NCI-H2196 (cell line): ENCODE measurements around the gene HNRNPA1L2.
"Not testable (repeated sequence)": the region's sequence is repeated elsewhere in the genome, so short reads cannot be mapped to it uniquely, and the experiment has no call there.

ENCODE experiments used
- DNase-seq: peaks from one replicate; lab custom pipeline; 2025; ENCODE audit not compliant: unreplicated experiment; lab: John Stamatoyannopoulos, UW

Gene HNRNPA1L2

GRCh38 chr13:52644108-52644507 lies 1.9 kb downstream of the HNRNPA1L2 start:
- no peak for DNase-seq

DNA sequence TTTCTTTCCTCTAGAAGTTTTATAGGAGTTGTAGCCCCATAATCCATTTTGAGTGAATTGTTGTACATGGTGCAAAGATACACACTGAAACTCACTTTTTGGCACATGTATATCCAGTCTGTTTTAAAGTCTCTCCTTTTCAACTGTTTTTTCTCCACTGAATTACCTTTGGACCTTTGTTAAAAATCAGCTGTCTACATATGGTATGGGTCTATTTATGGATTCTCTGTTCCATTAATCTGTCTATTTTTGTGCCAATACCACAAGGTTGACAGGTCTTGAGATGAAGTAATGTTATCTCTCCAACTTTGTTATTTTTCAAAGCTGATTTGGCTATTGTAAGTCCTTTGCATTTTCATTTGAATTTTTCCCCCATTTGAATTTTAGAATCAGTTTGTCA lies 4.7 kb downstream of the HNRNPA1L2 start:
- DNase-seq = no peak

DNA sequence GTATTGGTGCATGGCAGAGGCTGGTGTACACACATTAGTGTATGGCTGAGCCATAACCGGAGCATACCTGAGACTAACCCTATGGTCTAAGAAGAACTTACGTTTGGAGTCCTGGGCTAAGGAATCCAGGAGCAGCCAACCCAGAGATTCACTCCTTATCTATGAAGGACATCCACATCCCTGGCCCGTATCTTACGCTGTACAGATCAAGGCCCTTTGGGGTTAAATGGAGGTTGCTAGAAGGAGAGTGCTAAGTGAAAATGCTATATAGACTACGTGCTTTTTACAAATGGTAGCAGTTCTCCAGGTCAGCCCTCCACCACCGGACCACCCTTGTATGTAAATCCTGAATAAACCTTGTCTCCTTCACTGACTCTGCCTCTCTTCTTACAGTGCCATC lies 8.5 kb downstream of the HNRNPA1L2 start:
- no peak for DNase-seq

DNA sequence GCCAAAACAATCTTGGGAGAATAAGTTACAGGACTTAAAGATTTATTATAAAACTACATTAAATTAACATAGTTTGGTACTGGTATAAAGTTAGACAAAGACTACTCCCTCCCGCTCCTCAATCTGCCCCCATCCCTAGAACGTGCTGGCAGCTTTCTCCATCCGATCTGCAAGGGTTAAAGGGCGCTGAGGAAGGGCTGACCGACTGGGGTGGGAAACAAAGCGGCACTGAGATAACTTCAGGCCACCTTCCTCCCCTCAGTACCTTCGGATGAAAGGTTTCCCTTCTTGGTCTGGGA lies 9.6 kb downstream of the HNRNPA1L2 start:
- DNase-seq = no peak

- DNase-seq = peak; percentile 88
These were observed 10.2 kb downstream of the HNRNPA1L2 start, which contains the start of gene SUGT1 for GRCh38 chr13:52652196-52652979. SUGT1 (plus strand) TSS chr13:52652836; CDS start chr13:52652921, 85 bp downstream.

GRCh38 chr13:52652980-52653303 lies 10.7 kb downstream of the HNRNPA1L2 start:
- no peak for DNase-seq

GRCh38 chr13:52659340-52659739 lies 17.1 kb downstream of the HNRNPA1L2 start:
- no peak for DNase-seq

GRCh38 chr13:52664272-52664671 lies 22.0 kb downstream of the HNRNPA1L2 start:
- DNase-seq = no peak

DNA sequence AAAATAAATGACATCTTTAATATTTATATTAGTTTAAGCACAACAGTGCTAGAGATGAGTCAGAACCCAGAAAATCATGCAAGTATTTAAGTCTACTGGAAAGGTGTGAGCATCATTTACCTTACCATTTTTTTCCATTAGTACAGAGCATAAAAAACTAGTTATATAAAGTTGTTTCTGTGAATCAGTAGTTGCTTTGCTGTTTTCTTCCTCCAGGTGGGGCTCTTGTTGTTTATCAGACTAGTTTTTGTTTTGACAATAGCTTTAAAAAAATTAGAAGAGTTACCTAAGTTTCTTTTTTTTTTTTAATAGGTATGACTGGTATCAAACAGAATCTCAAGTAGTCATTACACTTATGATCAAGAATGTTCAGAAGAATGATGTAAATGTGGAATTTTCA lies 23.1 kb downstream of the HNRNPA1L2 start:
- peak; percentile 7 for DNase-seq

GRCh38 chr13:52669677-52670076 lies 27.4 kb downstream of the HNRNPA1L2 start:
- no peak for DNase-seq

- DNase-seq = no peak
These were observed 28.5 kb downstream of the HNRNPA1L2 start for GRCh38 chr13:52670726-52671125.

DNA sequence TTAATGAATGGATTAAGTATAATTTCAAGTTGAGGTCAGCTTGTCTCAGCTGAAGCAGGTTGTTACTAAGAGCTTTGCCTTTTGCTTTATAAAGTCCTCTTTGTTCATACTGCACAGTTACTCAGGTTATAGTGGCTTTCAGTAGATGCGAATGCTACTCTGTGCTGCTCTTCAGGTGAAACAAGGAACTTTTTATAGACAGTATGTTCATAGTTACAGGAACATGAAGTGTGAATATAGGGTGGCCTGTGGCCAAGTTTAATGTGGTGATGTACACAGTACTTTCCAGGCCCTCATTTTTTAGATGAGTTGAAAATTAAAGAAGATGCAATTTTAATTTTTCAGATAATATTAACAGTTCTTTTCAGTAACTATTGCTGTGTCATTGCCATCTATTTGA lies 31.2 kb downstream of the HNRNPA1L2 start:
- peak; percentile 1 for DNase-seq

DNA sequence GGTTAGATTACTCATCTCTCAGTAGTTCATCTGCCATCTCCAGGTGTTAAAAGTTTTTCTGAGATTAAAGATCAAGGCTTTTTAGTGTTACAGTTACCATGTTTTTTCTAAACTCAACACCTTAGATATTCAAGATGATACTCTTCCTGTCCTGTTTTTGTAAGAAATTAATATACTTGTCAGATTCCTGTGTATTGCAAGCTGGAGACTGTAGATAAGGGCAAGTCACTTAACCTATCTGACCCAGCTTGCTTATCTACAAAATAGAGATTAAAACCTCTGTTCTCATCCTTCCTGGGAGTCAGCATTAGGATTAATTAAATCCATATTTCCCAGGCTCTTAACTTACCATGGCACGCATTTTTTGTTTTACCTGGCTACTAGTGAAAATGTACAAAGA lies 35.6 kb downstream of the HNRNPA1L2 start:
- no peak for DNase-seq

- DNase-seq = not testable (repeated sequence)
These were observed 43.6 kb downstream of the HNRNPA1L2 start for GRCh38 chr13:52685806-52686205.

- no peak for DNase-seq
These were observed 44.1 kb downstream of the HNRNPA1L2 start for GRCh38 chr13:52686376-52686775.
